Fibroblast of the aortic adventitia (primary cell): ENCODE data around the gene OPCML. TPM values are rescaled to one million over a fixed set of nuclear protein-coding genes. Genes with fewer than 3 reads are reported as not detected.

Experiments used
- DNase-seq: peaks from one replicate; pipeline ENCODE4 v3.0.0-alpha.2; 2010; ENCODE audit warnings: low read depth
- H3K4me3 ChIP-seq: 2 replicates; pipeline ENCODE4 v1.5.1; 2011; ENCODE audit warnings: low read depth, mild to moderate bottlenecking, control low read depth, low read length, moderate library complexity
- CTCF ChIP-seq: IDR thresholded peaks from 2 replicates; pipeline ENCODE4 v1.5.1; 2011; ENCODE audit warnings: mild to moderate bottlenecking, low read length, control low read depth, inconsistent platforms; ENCODE audit not compliant: insufficient read depth
- total RNA-seq: library from RNA; depleted of rRNA; stranded (reverse); fragments of >200 nt; gene quantifications from 2 replicates; pipeline ENCODE4 v1.2.3, GENCODE V29; 2012; ENCODE audit warnings: low replicate concordance

Gene OPCML
- total RNA-seq, 1 donor: 0.18 TPM

- no peak for DNase-seq
- no peak overlapping the region for H3K4me3 ChIP-seq
- TF ChIP-seq CTCF: no peak
Measured at GRCh38 chr11:132864811-132865576, 667.3 kb downstream of the OPCML start.

- DNase-seq: no peak
- H3K4me3 ChIP-seq: no peak overlapping the region
- TF ChIP-seq CTCF: no peak
Measured at GRCh38 chr11:132862933-132863332, 669.4 kb downstream of the OPCML start.

- TF ChIP-seq CTCF: no peak
- no peak for DNase-seq
- no peak overlapping the region for H3K4me3 ChIP-seq
Measured at GRCh38 chr11:132862137-132862536, 670.2 kb downstream of the OPCML start.

GRCh38 chr11:132859306-132859705 is 673.0 kb downstream of the OPCML start:
- no peak overlapping the region for H3K4me3 ChIP-seq
- DNase-seq: no peak
- TF ChIP-seq CTCF: no peak

GRCh38 chr11:132858223-132858622 is 674.1 kb downstream of the OPCML start:
- no peak overlapping the region for H3K4me3 ChIP-seq
- DNase-seq: no peak
- TF ChIP-seq CTCF: no peak

GRCh38 chr11:132856032-132856431 is 676.3 kb downstream of the OPCML start:
- no peak for DNase-seq
- TF ChIP-seq CTCF: no peak
- no peak overlapping the region for H3K4me3 ChIP-seq

- no peak overlapping the region for H3K4me3 ChIP-seq
- DNase-seq: no peak
- no peak for TF ChIP-seq CTCF
Measured at GRCh38 chr11:132855516-132855915, 676.8 kb downstream of the OPCML start.
